Smooth muscle cell (in vitro differentiated cells): ENCODE measurements around the gene TMEFF2. TPM values are rescaled to one million over a fixed set of nuclear protein-coding genes. Genes with fewer than 3 reads are reported as not detected.
"Not testable (repeated sequence)": the region's sequence is repeated elsewhere in the genome, so short reads cannot be mapped to it uniquely, and the experiment has no call there.

Experiments used
- DNase-seq: peaks from one replicate; lab custom pipeline; 2025; ENCODE audit not compliant: unreplicated experiment; lab: John Stamatoyannopoulos, UW
- H2AFZ ChIP-seq: fragments of 200-600 bp; sonication (generic); 2 replicates; pipeline ENCODE4 v1.6.0; 2016; ENCODE audit warnings: antibody characterized with exemption, low read depth, mild to moderate bottlenecking
- H3F3A ChIP-seq: fragments of 200-600 bp; sonication (generic); 2 replicates; pipeline ENCODE4 v1.6.0; 2017; ENCODE audit warnings: antibody characterized with exemption, low read depth
- H3K27ac ChIP-seq: fragments of 200-600 bp; sonication (generic); 2 replicates; pipeline ENCODE4 v1.5.1; 2016; ENCODE audit warnings: low read depth, mild to moderate bottlenecking
- H3K27me3 ChIP-seq: fragments of 200-600 bp; sonication (generic); 2 replicates; pipeline ENCODE4 v1.6.1; 2016; ENCODE audit warnings: low read depth, mild to moderate bottlenecking
- H3K36me3 ChIP-seq: fragments of 200-600 bp; sonication (generic); 2 replicates; pipeline ENCODE4 v1.5.1; 2016; ENCODE audit warnings: low read depth
- H3K4me1 ChIP-seq: fragments of 200-600 bp; sonication (generic); 2 replicates; pipeline ENCODE4 v1.5.1; 2016; ENCODE audit warnings: low read depth
- H3K4me2 ChIP-seq: fragments of 200-600 bp; sonication (generic); 2 replicates; pipeline ENCODE4 v1.6.0; 2016; ENCODE audit warnings: mild to moderate bottlenecking
- H3K4me3 ChIP-seq: fragments of 200-600 bp; sonication (generic); 2 replicates; pipeline ENCODE4 v1.5.1; 2016; ENCODE audit warnings: mild to moderate bottlenecking
- H3K79me2 ChIP-seq: fragments of 200-600 bp; sonication (generic); 2 replicates; pipeline ENCODE4 v1.6.0; 2016; ENCODE audit warnings: low read depth, mild to moderate bottlenecking
- H3K9ac ChIP-seq: fragments of 200-600 bp; sonication (generic); 2 replicates; pipeline ENCODE4 v1.6.0; 2016; ENCODE audit warnings: low read depth
- H3K9me3 ChIP-seq: fragments of 200-600 bp; sonication (generic); replicated peaks from 2 replicates; pipeline ENCODE4 v1.5.1; 2016; ENCODE audit warnings: low read depth
- H4K20me1 ChIP-seq: fragments of 200-600 bp; sonication (generic); 2 replicates; pipeline ENCODE4 v1.6.0; 2016; ENCODE audit warnings: low read depth
- CTCF ChIP-seq: fragments of 200-600 bp; sonication (generic); IDR thresholded peaks from 2 replicates; pipeline ENCODE4 v1.5.1; 2017; ENCODE audit warnings: borderline replicate concordance, mild to moderate bottlenecking, antibody characterized with exemption; ENCODE audit not compliant: insufficient read depth, poor library complexity, severe bottlenecking
- WGBS: methylation state at CpG from one replicate; pipeline ENCODE4 v1.1.7; 2016; ENCODE audit warnings: low lambda C conversion rate; 5-methylcytosine and 5-hydroxymethylcytosine counted together
- polyA plus RNA-seq: library from polyadenylated mRNA; unstranded; fragments of >200 nt; fragmentation: Nextera tagmentation; extraction: Ambion mirVana; gene quantifications from 2 replicates; pipeline ENCODE4 v1.2.1, GENCODE V29; 2016
- total RNA-seq: library from RNA; depleted of rRNA; stranded (reverse); fragments of >200 nt; gene quantifications from 2 replicates; pipeline ENCODE4 v1.2.3, GENCODE V29; 2014

TMEFF2 gene
- total and polyA plus RNA-seq, 2 experiments from 2014 or later = not detected

DNA sequence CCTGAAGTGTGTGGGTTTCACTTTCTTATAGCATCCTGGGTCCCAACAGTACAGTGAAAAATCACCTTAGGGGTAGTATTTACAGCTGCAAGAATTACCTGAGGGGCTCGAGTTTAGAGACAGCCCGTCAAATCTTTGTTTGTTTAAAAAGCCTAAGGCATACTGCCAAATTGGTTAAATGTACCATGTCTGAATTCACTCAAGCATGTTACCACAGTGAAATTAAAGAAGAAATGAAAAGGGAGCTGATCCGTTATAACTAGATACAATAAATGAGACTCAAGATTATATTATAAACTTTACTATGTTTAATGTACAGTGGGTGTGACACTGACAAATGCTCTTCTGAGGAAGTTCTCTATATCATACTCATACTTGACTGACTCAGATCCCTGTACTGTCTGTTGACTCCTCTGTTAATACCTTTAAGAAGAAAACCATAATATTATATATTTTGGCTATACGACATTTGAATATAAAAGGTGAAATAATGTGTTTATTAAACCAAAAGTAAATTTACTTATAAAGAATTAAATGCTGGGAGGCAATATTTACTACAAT lies 107.3 kb downstream of the TMEFF2 start:
- Histone ChIP-seq H3K27ac (no peak overlapping the region), H3F3A (no peaks in the 10 kb centered on the region), H3K4me2 (no peak overlapping the region), H3K9me3 (no peaks in the 10 kb centered on the region), H3K4me1 (no peaks in the 10 kb centered on the region), H2AFZ (no peak overlapping the region), H3K9ac (no peak overlapping the region), H3K79me2 (no peaks in the 10 kb centered on the region), H3K36me3 (no peaks in the 10 kb centered on the region), H4K20me1 (no peaks in the 10 kb centered on the region), H3K4me3 (no peak overlapping the region), H3K27me3 (no peaks in the 10 kb centered on the region)
- WGBS = 63% methylated on average over 4 of the region's 4 CpGs
- DNase-seq = no peak
- no peak for TF ChIP-seq CTCF

DNA sequence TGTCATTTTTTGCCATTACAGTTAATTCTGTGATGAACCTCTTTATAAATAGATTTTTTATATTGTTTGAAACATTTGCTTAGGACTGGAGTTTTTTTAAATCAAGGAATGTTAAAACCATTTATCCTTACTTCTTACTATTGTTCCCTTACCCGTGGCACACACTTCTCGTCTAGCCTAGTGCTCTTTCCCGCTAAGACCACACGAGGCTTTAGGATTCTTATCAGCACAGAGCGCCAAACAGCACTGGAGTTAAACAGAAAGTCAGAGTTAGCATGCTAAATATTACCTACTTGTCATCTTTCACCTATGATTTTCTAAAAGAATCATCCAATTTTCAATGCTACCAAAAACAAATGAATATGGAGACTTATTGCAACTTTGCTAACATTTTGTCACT lies 112.6 kb downstream of the TMEFF2 start:
- no peak overlapping the region for H3K27ac ChIP-seq
- no peaks in the 10 kb centered on the region for H3F3A ChIP-seq
- no peaks in the 10 kb centered on the region for H3K36me3 ChIP-seq
- no peaks in the 10 kb centered on the region for H3K79me2 ChIP-seq
- no peak for TF ChIP-seq CTCF
- H3K9me3 ChIP-seq = no peaks in the 10 kb centered on the region
- no peak for DNase-seq
- no peak overlapping the region for H3K4me2 ChIP-seq
- no peak overlapping the region for H3K9ac ChIP-seq
- 67% methylated on average over 5 of the region's 5 CpGs for WGBS
- H2AFZ ChIP-seq = no peak overlapping the region
- H4K20me1 ChIP-seq = no peaks in the 10 kb centered on the region
- no peaks in the 10 kb centered on the region for H3K27me3 ChIP-seq
- H3K4me3 ChIP-seq = no peak overlapping the region
- H3K4me1 ChIP-seq = no peaks in the 10 kb centered on the region

DNA sequence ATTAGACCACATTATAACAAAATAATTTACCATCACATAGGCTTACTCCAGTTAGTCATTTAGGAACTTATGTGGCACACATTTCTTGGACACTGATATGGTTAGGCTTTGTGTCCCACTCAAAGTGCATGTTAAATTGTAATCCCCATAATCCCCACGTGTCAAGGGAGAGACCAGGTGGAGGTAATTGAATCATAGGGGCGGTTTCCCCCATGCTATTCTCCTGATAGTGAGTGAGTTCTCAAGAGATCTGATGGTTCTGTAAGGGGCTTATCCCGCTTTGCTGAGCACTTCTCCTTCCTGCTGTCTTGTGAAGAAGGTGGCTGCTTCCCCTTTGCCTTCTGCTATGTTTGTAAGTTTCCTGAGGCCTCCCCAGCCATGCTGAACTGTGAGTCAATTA lies 114.6 kb downstream of the TMEFF2 start:
- H3K27ac ChIP-seq, H3F3A ChIP-seq, H3K9me3 ChIP-seq, H3K4me1 ChIP-seq, H3K27me3 ChIP-seq, H4K20me1 ChIP-seq, H3K36me3 ChIP-seq, H3K4me2 ChIP-seq, H3K9ac ChIP-seq, H3K4me3 ChIP-seq, H2AFZ ChIP-seq, H3K79me2 ChIP-seq, DNase-seq: not testable (repeated sequence)
- WGBS = 92% methylated on average over 3 of the region's 3 CpGs

DNA sequence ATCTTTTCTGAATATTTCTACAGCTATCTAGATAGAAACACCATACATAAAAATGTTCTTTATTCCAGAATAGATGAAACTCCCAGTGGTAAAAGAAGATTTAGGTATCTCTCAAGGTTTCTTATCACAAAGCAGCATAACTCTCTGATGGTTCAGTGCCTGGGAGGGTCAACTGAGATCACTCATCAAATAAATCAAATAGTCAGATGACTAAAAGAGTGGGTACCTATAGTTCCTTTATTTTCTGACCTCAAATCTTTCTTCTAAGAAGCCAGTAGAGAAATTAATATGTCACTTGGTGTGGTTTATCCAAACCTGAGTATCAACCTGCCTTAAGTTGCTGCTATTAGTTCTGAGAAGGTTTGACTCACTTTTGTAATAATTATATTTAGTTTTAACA lies 120.9 kb downstream of the TMEFF2 start:
- H3F3A ChIP-seq = no peaks in the 10 kb centered on the region
- no peak overlapping the region for H2AFZ ChIP-seq
- no peaks in the 10 kb centered on the region for H3K79me2 ChIP-seq
- H4K20me1 ChIP-seq = no peaks in the 10 kb centered on the region
- H3K27me3 ChIP-seq = no peaks in the 10 kb centered on the region
- DNase-seq = no peak
- no peak overlapping the region for H3K4me3 ChIP-seq
- no peaks in the 10 kb centered on the region for H3K4me1 ChIP-seq
- H3K9me3 ChIP-seq = no peaks in the 10 kb centered on the region
- H3K4me2 ChIP-seq = no peak overlapping the region
- H3K27ac ChIP-seq = no peak overlapping the region
- no peaks in the 10 kb centered on the region for H3K36me3 ChIP-seq
- TF ChIP-seq CTCF = no peak
- H3K9ac ChIP-seq = no peak overlapping the region
